DLD1 (cell line): Measurements from ENCODE around the gene GGTA1.

Experiments
- in situ Hi-C: cut with HindIII; loops from 2 replicates; pipeline ENCODE4 v1.10.0; 2017; ENCODE audit warnings: low sequenced_read_pairs

GGTA1 gene

DNA sequence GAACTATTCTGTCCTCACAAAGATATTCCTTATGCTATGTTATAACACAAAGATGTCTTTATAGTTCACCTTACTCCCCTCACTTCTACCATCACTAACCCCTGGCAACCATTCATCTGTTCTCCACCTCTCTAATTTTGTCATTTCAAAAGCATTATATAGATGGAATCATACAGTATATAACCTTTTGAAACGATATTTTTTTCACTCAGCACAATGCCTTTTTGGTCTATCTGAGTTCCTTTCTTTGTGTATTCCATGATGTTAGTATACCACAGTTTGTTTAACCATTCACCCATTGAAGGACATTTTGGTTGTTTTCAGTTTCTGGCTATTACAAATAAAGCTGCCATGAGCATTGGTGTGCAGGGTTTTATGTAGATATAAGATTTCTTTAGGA lies 93.7 kb downstream of the GGTA1 start:
- in situ Hi-C loops, result loop anchor here (10.0 kb wide), 1 partner anchor 121 kb away; no protein-coding TSS in a partner anchor
